IMR-90 (cell line): ENCODE data around the gene MEPCE. TPM values are rescaled to one million over a fixed set of nuclear protein-coding genes. Genes with fewer than 3 reads are reported as not detected.

Experiments used
- ATAC-seq: fragments of 200-7000 bp; cut with Tn5 transposase; 2 replicates; pipeline ENCODE4 v1.9.1; 2020; ENCODE audit warnings: low read depth, mild to moderate bottlenecking, moderate library complexity
- BruUV-seq: library from RNA; stranded (reverse); fragments of 400-500 nt; replicated peaks from 2 replicates; lab custom pipeline; 2021; lab: Mats Ljungman, UMichigan
- CTCF ChIA-PET: fragments of 300-600 bp; formaldehyde crosslinking; extraction: SDS; loops from one replicate; lab custom pipeline; 2021; ENCODE audit warnings: antibody characterized with exemption; lab: Yijun Ruan, JAX
- POLR2A ChIA-PET: fragments of 300-600 bp; sonication (Branson Sonifier 250); formaldehyde crosslinking; loops from one replicate; lab custom pipeline; 2022; ENCODE audit warnings: antibody characterized with exemption; ENCODE audit not compliant: unreplicated experiment; lab: Charles Lee
- DNase-seq: peaks from one replicate; pipeline ENCODE4 v3.0.0; 2013
- H2AFZ ChIP-seq: replicated peaks from 2 replicates; pipeline ENCODE3; 2013; ENCODE audit warnings: low read length, mild to moderate bottlenecking; ENCODE audit not compliant: poor library complexity
- H2AK5ac ChIP-seq: 2 replicates; pipeline ENCODE4 v1.6.1; 2013; ENCODE audit warnings: low read depth, low read length, inconsistent platforms
- H2AK9ac ChIP-seq: replicated peaks from 2 replicates; pipeline ENCODE3; 2013; ENCODE audit warnings: mild to moderate bottlenecking, low read depth, low read length, moderate library complexity; ENCODE audit not compliant: poor library complexity
- H2BK120ac ChIP-seq: 2 replicates; pipeline ENCODE4 v1.6.1; 2013; ENCODE audit warnings: low read depth, low read length, inconsistent platforms
- H2BK15ac ChIP-seq: 3 replicates; pipeline ENCODE4 v1.6.1; 2013; ENCODE audit warnings: low read depth, low read length, inconsistent platforms
- H2BK20ac ChIP-seq: 2 replicates; pipeline ENCODE4 v1.6.1; 2013; ENCODE audit warnings: low read depth, mild to moderate bottlenecking, inconsistent platforms, low read length, moderate library complexity
- H2BK5ac ChIP-seq: 2 replicates; pipeline ENCODE4 v1.6.1; 2013; ENCODE audit warnings: mild to moderate bottlenecking, low read depth, low read length, inconsistent platforms; ENCODE audit not compliant: poor library complexity, severe bottlenecking
- H3K14ac ChIP-seq: replicated peaks from 2 replicates; pipeline ENCODE4 v1.6.1; 2013; ENCODE audit warnings: low read depth, low read length, inconsistent platforms
- H3K18ac ChIP-seq: 2 replicates; pipeline ENCODE4 v1.6.1; 2013; ENCODE audit warnings: low read depth, low read length, control low read depth
- H3K23ac ChIP-seq: 2 replicates; pipeline ENCODE4 v1.6.1; 2013; ENCODE audit warnings: low read depth, low read length, inconsistent platforms
- H3K27ac ChIP-seq: 2 replicates; pipeline ENCODE4 v1.5.1; 2013; ENCODE audit warnings: mild to moderate bottlenecking, control low read depth, low read length; ENCODE audit not compliant: insufficient read depth
- H3K27me3 ChIP-seq: 2 replicates; pipeline ENCODE4 v1.6.1; 2013; ENCODE audit warnings: low read length; ENCODE audit not compliant: control insufficient read depth, insufficient read depth
- H3K36me3 ChIP-seq: 2 replicates; pipeline ENCODE4 v1.6.1; 2013; ENCODE audit warnings: low read length, mixed read lengths; ENCODE audit not compliant: control insufficient read depth, insufficient read depth
- H3K4ac ChIP-seq: 2 replicates; pipeline ENCODE4 v1.6.1; 2013; ENCODE audit warnings: low read depth, low read length, inconsistent platforms
- H3K4me1 ChIP-seq: 2 replicates; pipeline ENCODE4 v1.6.1; 2013; ENCODE audit warnings: low read length, mixed read lengths; ENCODE audit not compliant: control insufficient read depth, insufficient read depth
- H3K4me2 ChIP-seq: 2 replicates; pipeline ENCODE4 v1.6.1; 2013; ENCODE audit warnings: low read depth, mild to moderate bottlenecking, control low read depth, low read length, moderate library complexity
- H3K4me3 ChIP-seq: 2 replicates; pipeline ENCODE4 v1.5.1; 2013; ENCODE audit warnings: low read depth, mild to moderate bottlenecking, control low read depth, low read length, moderate library complexity; ENCODE audit not compliant: insufficient read depth
- H3K56ac ChIP-seq: 2 replicates; pipeline ENCODE4 v1.6.1; 2013; ENCODE audit warnings: low read length, inconsistent platforms; ENCODE audit not compliant: insufficient read depth; ENCODE audit errors: extremely low read depth
- H3K79me1 ChIP-seq, 2 experiments: 2 replicates each; pipeline ENCODE4 v1.6.1; 2013; ENCODE audit warnings: low read length in 2 of 2, inconsistent platforms in 1 of 2, low read depth in 1 of 2
- H3K9ac ChIP-seq: 2 replicates; pipeline ENCODE4 v1.6.1; 2013; ENCODE audit warnings: low read depth, low read length, control low read depth
- H3K9me1 ChIP-seq: 2 replicates; pipeline ENCODE4 v1.6.1; 2013; ENCODE audit warnings: low read length, inconsistent platforms; ENCODE audit not compliant: insufficient read depth
- H3K9me3 ChIP-seq: 2 replicates; pipeline ENCODE4 v1.6.1; 2013; ENCODE audit warnings: low read length; ENCODE audit not compliant: control insufficient read depth, insufficient read depth
- H4K20me1 ChIP-seq: 2 replicates; pipeline ENCODE4 v1.6.1; 2013; ENCODE audit warnings: low read length, inconsistent platforms; ENCODE audit not compliant: insufficient read depth
- H4K5ac ChIP-seq: 2 replicates; pipeline ENCODE4 v1.6.1; 2013; ENCODE audit warnings: mild to moderate bottlenecking, low read depth, low read length, control low read depth
- H4K8ac ChIP-seq, 2 experiments: 2 replicates each; pipeline ENCODE4 v1.6.1; 2013; ENCODE audit warnings: low read depth in 2 of 2, low read length in 2 of 2, control low read depth in 1 of 2, inconsistent platforms in 1 of 2
- H4K91ac ChIP-seq: 2 replicates; pipeline ENCODE4 v1.6.1; 2013; ENCODE audit warnings: low read depth, low read length, inconsistent platforms; ENCODE audit not compliant: insufficient read depth
- BHLHE40 ChIP-seq: fragments of 150-350 bp; IDR thresholded peaks from 2 replicates; pipeline ENCODE4 v1.6.1; 2016; ENCODE audit warnings: mild to moderate bottlenecking, low read depth, low read length
- CEBPB ChIP-seq: IDR thresholded peaks from 2 replicates; pipeline ENCODE4 v1.6.1; 2012; ENCODE audit warnings: low read depth, low read length, improper control_type of control experiment
- CHD1 ChIP-seq: IDR thresholded peaks from 2 replicates; pipeline ENCODE4 v1.6.1; 2012; ENCODE audit warnings: low read depth, low read length, improper control_type of control experiment
- MAFK ChIP-seq: IDR thresholded peaks from 2 replicates; pipeline ENCODE4 v1.6.1; 2012; ENCODE audit warnings: low read depth, low read length, improper control_type of control experiment
- MAZ ChIP-seq: IDR thresholded peaks from 2 replicates; pipeline ENCODE4 v1.6.1; 2012; ENCODE audit warnings: low read depth, mild to moderate bottlenecking, low read length, improper control_type of control experiment, moderate library complexity, borderline replicate concordance
- MXI1 ChIP-seq: IDR thresholded peaks from 2 replicates; pipeline ENCODE4 v1.6.1; 2012; ENCODE audit warnings: low read depth, mild to moderate bottlenecking, low read length, moderate library complexity, borderline replicate concordance
- NFE2L2 ChIP-seq: fragments of 150-350 bp; IDR thresholded peaks from 2 replicates; pipeline ENCODE4 v1.6.1; 2016; ENCODE audit warnings: low read depth, mild to moderate bottlenecking, low read length
- RCOR1 ChIP-seq: IDR thresholded peaks from 2 replicates; pipeline ENCODE4 v1.6.1; 2012; ENCODE audit warnings: mild to moderate bottlenecking, low read length, improper control_type of control experiment; ENCODE audit not compliant: insufficient replicate concordance
- RFX5 ChIP-seq: IDR thresholded peaks from 2 replicates; pipeline ENCODE4 v1.8.0; 2012; ENCODE audit warnings: low read depth, mild to moderate bottlenecking, low read length, moderate library complexity
- SMC3 ChIP-seq: fragments of 150-350 bp; IDR thresholded peaks from 2 replicates; pipeline ENCODE4 v1.6.1; 2016; ENCODE audit warnings: low read depth, mild to moderate bottlenecking, antibody characterized with exemption, low read length, moderate library complexity
- WGBS, 2 experiments: methylation state at CpG; one replicate each; pipeline versions ENCODE4 v1.1.5 to v1.1.7; 2013; ENCODE audit warnings: missing lambda C conversion rate in 2 of 2; ENCODE audit not compliant: insufficient read length in 1 of 2; ENCODE audit errors: extremely low coverage in 2 of 2; 5-methylcytosine and 5-hydroxymethylcytosine counted together
- dilution Hi-C: fragments of 300-500 bp; cut with HindIII; formaldehyde crosslinking; loops from one replicate; pipeline ENCODE4 v1.14.3; 2018; ENCODE audit warnings: low sequenced_read_pairs; ENCODE audit not compliant: unreplicated experiment
- in situ Hi-C: fragments of 300-500 bp; cut with MboI; formaldehyde crosslinking; loops from 3 replicates; pipeline ENCODE4 v1.14.3; 2019; ENCODE audit warnings: low sequenced_read_pairs, inconsistent platforms, mixed read lengths
- intact Hi-C: fragments of 100-400 bp; cut with micrococcal nuclease; formaldehyde crosslinking; loops from 2 replicates; pipeline ENCODE4 v1.10.0; 2022
- polyA plus RNA-seq, 3 experiments: library from polyadenylated mRNA; depleted of rRNA; stranded (reverse); fragments of >200 nt; gene quantifications; 2 replicates each; pipeline ENCODE4 v1.2.3, GENCODE V29; 2012; ENCODE audit warnings: low replicate concordance in 1 of 3
- total RNA-seq: library from RNA; depleted of rRNA; stranded (reverse); fragments of >200 nt; gene quantifications from 2 replicates; pipeline ENCODE4 v1.2.3, GENCODE V29; 2012
- TF ChIP-seq, protein P1 (sequence below): fragments of 150-350 bp; IDR thresholded peaks from 2 replicates; pipeline ENCODE4 v1.6.1; 2017; ENCODE audit warnings: mild to moderate bottlenecking, antibody characterized with exemption, low read length, low read depth

Gene MEPCE
- total and polyA plus RNA-seq, 2 of the 4 experiments (the other 2 are of a cell fraction) = 18.2 to 22.9 TPM

DNA sequence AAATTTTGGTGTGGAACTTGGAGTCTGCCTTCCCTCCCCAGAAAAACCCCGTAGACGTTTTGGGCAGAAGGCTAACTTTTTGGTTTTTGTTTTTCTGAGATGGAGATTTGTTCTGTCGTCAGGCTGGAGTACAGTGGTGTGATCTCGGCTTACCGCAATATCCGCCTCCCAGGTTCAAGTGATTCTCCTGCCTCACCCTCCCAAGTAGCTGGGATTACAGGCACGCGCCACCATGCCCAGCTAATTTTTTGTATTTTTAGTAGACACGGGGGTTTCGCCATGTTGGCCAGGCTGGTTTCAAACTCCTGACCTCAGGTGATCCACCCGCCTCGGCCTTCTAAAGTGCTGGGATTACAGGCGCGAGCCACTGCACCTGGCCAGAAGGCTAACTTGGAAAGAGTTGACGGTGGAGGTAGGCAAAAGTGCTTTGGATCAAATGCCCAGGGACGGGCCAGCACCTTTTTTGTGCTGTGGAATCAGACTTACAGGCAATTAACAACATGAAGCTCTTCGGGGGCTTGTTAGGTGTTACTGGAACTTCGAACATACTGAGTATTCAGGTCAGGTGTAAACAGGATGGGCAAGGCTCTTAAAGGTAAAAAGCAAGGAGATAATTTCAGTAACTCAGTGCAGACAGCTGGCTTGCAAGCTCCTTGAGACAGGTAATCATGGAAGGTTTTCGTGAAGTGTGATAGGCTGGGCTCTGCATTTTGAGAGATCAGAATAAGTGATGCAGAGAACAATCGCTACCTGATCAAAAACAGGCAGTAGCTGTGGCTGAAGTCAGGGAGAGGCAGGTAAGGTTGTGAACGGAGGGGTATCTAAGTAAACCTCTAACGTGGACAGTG lies 4.9 kb downstream of the MEPCE start:
- no peak overlapping the region for H2BK5ac ChIP-seq
- WGBS, 2 experiments = 89% methylated on average over 11 of the region's 22 CpGs; no CpG with 5 or more reads in 1 of the 2 experiments
- CTCF ChIA-PET = no interaction called here

More for the DNA sequence above, 4.9 kb downstream of the MEPCE start:
- Histone ChIP-seq H3K9me3 (no peaks in the 10 kb centered on the region), H4K20me1 (peaks cover 10% of the 10 kb centered on the region), H3K27ac (no peak overlapping the region), H3K9me1 (peaks cover 13% of the 10 kb centered on the region), H2BK15ac (no peak overlapping the region), H2AK5ac (peak overlapping the region; percentile 64), H4K91ac (no peak overlapping the region), H2BK120ac (no peak overlapping the region), H2BK20ac (no peak overlapping the region), H3K27me3 (no peaks in the 10 kb centered on the region), H3K23ac (peak overlapping the region; percentile 91; the same call in 1 of the 2 replicates), H3K36me3 (peaks cover 28% of the 10 kb centered on the region), H3K18ac (no peak overlapping the region), H3K4me1 (peaks cover 11% of the 10 kb centered on the region; the same call in 1 of the 2 replicates), H3K56ac (no peak overlapping the region), H2AFZ (no peak overlapping the region), H3K4ac (no peak overlapping the region), H4K8ac (peak overlapping the region in 1 of 2 experiments; percentile 27; a peak in 1 of 4 replicates), H3K4me3 (no peak overlapping the region), H4K5ac (no peak overlapping the region), H3K14ac (no peak overlapping the region), H3K9ac (peak overlapping the region; percentile 79), H3K4me2 (peak overlapping the region; percentile 95), H2AK9ac (peak overlapping the region; percentile 99), H3K79me1 (peaks cover 15 to 56% of the 10 kb centered on the region in 2 experiments)
- in situ Hi-C loops = loop anchor here (25.0 kb wide), 1 partner anchor 678 kb away; no protein-coding TSS in a partner anchor
- no peak for ATAC-seq
- TF ChIP-seq, protein P1, sequence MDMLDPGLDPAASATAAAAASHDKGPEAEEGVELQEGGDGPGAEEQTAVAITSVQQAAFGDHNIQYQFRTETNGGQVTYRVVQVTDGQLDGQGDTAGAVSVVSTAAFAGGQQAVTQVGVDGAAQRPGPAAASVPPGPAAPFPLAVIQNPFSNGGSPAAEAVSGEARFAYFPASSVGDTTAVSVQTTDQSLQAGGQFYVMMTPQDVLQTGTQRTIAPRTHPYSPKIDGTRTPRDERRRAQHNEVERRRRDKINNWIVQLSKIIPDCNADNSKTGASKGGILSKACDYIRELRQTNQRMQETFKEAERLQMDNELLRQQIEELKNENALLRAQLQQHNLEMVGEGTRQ = no peak
- no peak for TF ChIP-seq SMC3
- no peak for TF ChIP-seq NFE2L2
- TF ChIP-seq CEBPB = no peak
- no peak for TF ChIP-seq RFX5
- TF ChIP-seq CHD1 = no peak
- TF ChIP-seq MAFK = no peak
- no peak for TF ChIP-seq BHLHE40
- no peak for TF ChIP-seq MAZ
- no peak for TF ChIP-seq MXI1
- TF ChIP-seq RCOR1 = no peak
- DNase-seq = no peak
- intact Hi-C loops = no loop called here
- BruUV-seq = TSS peak; percentile 57
- dilution Hi-C loops = no loop called here
- POLR2A ChIA-PET = no interaction called here
